CD4-positive, alpha-beta T cell (primary cell): Measurements from ENCODE around the gene COA7. TPM values are rescaled to one million over a fixed set of nuclear protein-coding genes. Genes with fewer than 3 reads are reported as not detected.
A peak's percentile ranks its signal among the peaks of the same experiment; 100 is the strongest.

Source experiments
- ATAC-seq: fragments of 200-7000 bp; cut with Tn5 transposase; one replicate; pipeline ENCODE4 v1.10.0; 2022; ENCODE audit warnings: mild to moderate bottlenecking; ENCODE audit not compliant: poor library complexity
- CTCF ChIA-PET: fragments of 350-600 bp; sonication (Branson Sonifier 250); formaldehyde crosslinking; loops from one replicate; lab custom pipeline; 2021; ENCODE audit warnings: antibody characterized with exemption, inconsistent platforms; lab: Charles Lee
- POLR2A ChIA-PET: fragments of 350-600 bp; sonication (Branson Sonifier 250); formaldehyde crosslinking; loops from one replicate; lab custom pipeline; 2021; ENCODE audit warnings: antibody characterized with exemption, inconsistent platforms; lab: Charles Lee
- DNase-seq, 14 experiments: peaks; one replicate each; pipeline ENCODE4 v3.0.0-alpha.2; 2013 to 2020; ENCODE audit warnings: mixed read lengths in 2 of 14
- H3K27ac ChIP-seq, 2 donors: one replicate each; pipeline versions ENCODE4 v1.5.1 to v1.7.0; 2013; ENCODE audit warnings: low read length in 2 of 2, low read depth in 1 of 2, mild to moderate bottlenecking in 1 of 2
- H3K27me3 ChIP-seq, 2 experiments: 1 replicate in 1 of 2; 2 replicates in 1 of 2; pipeline versions ENCODE4 v1.6.1 to v1.7.0; 2013; ENCODE audit warnings: low read length in 2 of 2, control low read depth in 1 of 2, mild to moderate bottlenecking in 1 of 2, moderate library complexity in 1 of 2; ENCODE audit not compliant: insufficient read depth in 2 of 2, control insufficient read depth in 1 of 2
- H3K36me3 ChIP-seq: one replicate; pipeline ENCODE4 v1.6.1; 2013; ENCODE audit warnings: low read length, control low read depth; ENCODE audit not compliant: insufficient read depth
- H3K4me1 ChIP-seq: one replicate; pipeline ENCODE4 v1.6.1; 2013; ENCODE audit warnings: low read length, control low read depth; ENCODE audit not compliant: insufficient read depth
- H3K4me3 ChIP-seq: one replicate; pipeline ENCODE4 v1.5.1; 2013; ENCODE audit warnings: mild to moderate bottlenecking, low read length, moderate library complexity
- H3K9me3 ChIP-seq, 2 experiments: 1 replicate in 1 of 2; 2 replicates in 1 of 2; pipeline versions ENCODE4 v1.6.1 to v1.7.0; 2013; ENCODE audit warnings: low read length in 2 of 2, mild to moderate bottlenecking in 2 of 2, control low read depth in 1 of 2, moderate library complexity in 1 of 2; ENCODE audit not compliant: control insufficient read depth in 1 of 2, insufficient read depth in 1 of 2
- H3K27ac Mint-ChIP-seq: one replicate; pipeline ENCODE4 v1.8.0; 2020; ENCODE audit warnings: mixed read lengths
- H3K27me3 Mint-ChIP-seq: one replicate; pipeline ENCODE4 v1.8.0; 2021; ENCODE audit warnings: mixed read lengths
- H3K36me3 Mint-ChIP-seq: one replicate; pipeline ENCODE4 v1.8.0; 2021; ENCODE audit warnings: low read depth, mixed read lengths
- H3K4me1 Mint-ChIP-seq: one replicate; pipeline ENCODE4 v1.8.0; 2021; ENCODE audit warnings: low read depth, mixed read lengths
- H3K4me3 Mint-ChIP-seq: one replicate; pipeline ENCODE4 v1.8.0; 2020; ENCODE audit warnings: mild to moderate bottlenecking, mixed read lengths
- H3K9me3 Mint-ChIP-seq: one replicate; pipeline ENCODE4 v1.8.0; 2020; ENCODE audit warnings: mixed read lengths
- intact Hi-C, 2 experiments: fragments of 100-400 bp; cut with DNase I in 1 of 2; cut with micrococcal nuclease in 1 of 2; formaldehyde crosslinking; loops; one replicate each; pipeline versions ENCODE4 v1.15.1 to v1.9.0; 2023 to 2025; cut with DNase I, micrococcal nuclease
- total RNA-seq, 174 experiments: library from RNA in 2 of 174; stranded (reverse) in 2 of 174; gene quantifications; one replicate each; pipeline ENCODE4 v1.2.3 and lab custom pipeline; 2021 to 2026
- TF ChIP-seq, protein P1 (sequence below): fragments of 200-600 bp; IDR thresholded peaks from one replicate; pipeline ENCODE4 v1.8.0; 2022; ENCODE audit warnings: antibody characterized with exemption, mild to moderate bottlenecking

COA7 gene
- total RNA-seq, 2 experiments from 2014 or later: 0.99 to 1.1 TPM

DNA sequence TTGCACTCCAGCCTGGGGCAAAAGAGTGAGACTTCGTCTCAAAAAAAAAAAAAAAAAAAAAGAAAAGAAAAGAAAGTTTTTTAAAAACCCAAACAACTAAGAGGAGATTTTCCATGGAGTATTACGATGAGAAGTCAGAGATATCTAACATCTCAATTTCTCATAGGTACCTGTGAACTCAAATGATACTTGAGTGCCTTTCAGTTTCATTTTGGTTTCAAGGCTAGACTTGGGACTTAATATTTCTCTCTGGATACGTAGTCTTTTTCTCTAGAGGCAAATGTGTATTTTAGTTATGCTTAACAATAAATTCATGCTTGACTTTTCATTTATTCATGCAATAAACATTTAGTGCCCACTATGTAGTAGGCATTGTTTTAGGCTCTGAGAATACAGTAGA lies 43.1 kb upstream of the COA7 start:
- no peaks in the 10 kb centered on the region for H3K36me3 ChIP-seq
- Mint-ChIP-seq H3K9me3 (no peaks in the 10 kb centered on the region), H3K27ac (no peak overlapping the region), H3K36me3 (peaks cover 3% of the 10 kb centered on the region), H3K27me3 (no peaks in the 10 kb centered on the region), H3K4me3 (no peak overlapping the region), H3K4me1 (peaks cover 44% of the 10 kb centered on the region)
- ChIA-PET CTCF (interaction anchor here (1.3 kb wide), 1 partner anchor 18 kb away, joined by 5 read pairs; no protein-coding TSS in a partner anchor), POLR2A (no interaction called here)
- DNase-seq: peak in 1 of 14 experiments; percentile 5
- H3K27me3 ChIP-seq: no peaks in the 10 kb centered on the region
- peaks cover 2% of the 10 kb centered on the region for H3K4me1 ChIP-seq
- TF ChIP-seq, protein P1, sequence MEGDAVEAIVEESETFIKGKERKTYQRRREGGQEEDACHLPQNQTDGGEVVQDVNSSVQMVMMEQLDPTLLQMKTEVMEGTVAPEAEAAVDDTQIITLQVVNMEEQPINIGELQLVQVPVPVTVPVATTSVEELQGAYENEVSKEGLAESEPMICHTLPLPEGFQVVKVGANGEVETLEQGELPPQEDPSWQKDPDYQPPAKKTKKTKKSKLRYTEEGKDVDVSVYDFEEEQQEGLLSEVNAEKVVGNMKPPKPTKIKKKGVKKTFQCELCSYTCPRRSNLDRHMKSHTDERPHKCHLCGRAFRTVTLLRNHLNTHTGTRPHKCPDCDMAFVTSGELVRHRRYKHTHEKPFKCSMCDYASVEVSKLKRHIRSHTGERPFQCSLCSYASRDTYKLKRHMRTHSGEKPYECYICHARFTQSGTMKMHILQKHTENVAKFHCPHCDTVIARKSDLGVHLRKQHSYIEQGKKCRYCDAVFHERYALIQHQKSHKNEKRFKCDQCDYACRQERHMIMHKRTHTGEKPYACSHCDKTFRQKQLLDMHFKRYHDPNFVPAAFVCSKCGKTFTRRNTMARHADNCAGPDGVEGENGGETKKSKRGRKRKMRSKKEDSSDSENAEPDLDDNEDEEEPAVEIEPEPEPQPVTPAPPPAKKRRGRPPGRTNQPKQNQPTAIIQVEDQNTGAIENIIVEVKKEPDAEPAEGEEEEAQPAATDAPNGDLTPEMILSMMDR: no peak
- H3K27ac ChIP-seq: no peak overlapping the region
- peaks cover 0 to 5% of the 10 kb centered on the region in 2 experiments for H3K9me3 ChIP-seq
- ATAC-seq: no peak
- intact Hi-C loops: no loop called here
- H3K4me3 ChIP-seq: no peak overlapping the region

DNA sequence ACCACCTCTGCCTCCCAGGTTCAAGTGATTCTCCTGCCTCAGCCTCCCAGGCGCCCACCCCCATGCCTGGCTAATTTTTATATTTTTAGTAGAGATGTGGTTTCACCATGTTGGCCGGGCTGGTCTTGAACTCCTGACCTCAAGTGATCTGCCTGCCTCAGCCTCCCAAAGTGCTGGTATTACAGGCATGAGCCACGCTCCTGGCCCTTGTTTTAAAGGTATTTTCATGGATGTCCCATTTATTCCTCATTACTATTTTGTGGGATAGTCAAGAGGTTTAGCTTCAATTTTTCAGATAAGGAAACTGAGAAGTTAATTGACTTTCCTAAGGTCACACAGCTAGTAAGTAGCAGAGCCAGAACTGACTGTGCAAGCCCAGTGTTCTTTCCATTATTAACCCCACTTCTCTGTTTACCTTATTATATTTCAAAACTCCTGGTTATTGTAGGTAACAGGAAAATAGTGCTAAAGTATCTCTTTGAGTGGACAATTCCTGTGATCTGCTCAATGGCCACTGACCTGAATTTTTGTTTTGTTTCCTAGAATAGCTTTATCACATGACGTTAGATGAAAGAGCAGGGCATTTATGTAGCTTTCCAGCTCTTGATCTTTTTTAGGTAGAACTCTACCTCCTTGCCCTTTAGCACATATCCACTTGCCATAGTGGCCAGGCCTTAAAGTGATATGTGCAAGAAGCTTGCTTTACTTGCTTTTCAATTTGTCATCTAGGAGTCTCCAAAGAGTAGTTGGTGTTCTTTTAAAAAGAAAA lies 41.7 kb upstream of the COA7 start:
- TF ChIP-seq, protein P1: no peak
- Histone ChIP-seq H3K27me3 (no peaks in the 10 kb centered on the region), H3K9me3 (peaks cover 0 to 5% of the 10 kb centered on the region in 2 experiments), H3K4me3 (no peak overlapping the region), H3K36me3 (no peaks in the 10 kb centered on the region), H3K27ac (no peak overlapping the region), H3K4me1 (peaks cover 2% of the 10 kb centered on the region)
- no peak overlapping the region for H3K4me3 Mint-ChIP-seq
- no peaks in the 10 kb centered on the region for H3K27me3 Mint-ChIP-seq
- H3K36me3 Mint-ChIP-seq: peaks cover 3% of the 10 kb centered on the region
- intact Hi-C loops: no loop called here
- ChIA-PET CTCF (interaction anchor here (0.6 to 1.3 kb wide), 3 partner anchors 11 to 45 kb away, joined by 3 to 5 read pairs (median 3); no protein-coding TSS in a partner anchor), POLR2A (interaction anchor here (1.0 to 3.3 kb wide), 2 partner anchors 13 to 37 kb away, joined by 4 to 15 read pairs; partner anchors contain the start of gene ZYG11B)
- peaks cover 43% of the 10 kb centered on the region for H3K4me1 Mint-ChIP-seq
- DNase-seq (no peak), ATAC-seq (no peak)
- H3K9me3 Mint-ChIP-seq: no peaks in the 10 kb centered on the region
- no peak overlapping the region for H3K27ac Mint-ChIP-seq

DNA sequence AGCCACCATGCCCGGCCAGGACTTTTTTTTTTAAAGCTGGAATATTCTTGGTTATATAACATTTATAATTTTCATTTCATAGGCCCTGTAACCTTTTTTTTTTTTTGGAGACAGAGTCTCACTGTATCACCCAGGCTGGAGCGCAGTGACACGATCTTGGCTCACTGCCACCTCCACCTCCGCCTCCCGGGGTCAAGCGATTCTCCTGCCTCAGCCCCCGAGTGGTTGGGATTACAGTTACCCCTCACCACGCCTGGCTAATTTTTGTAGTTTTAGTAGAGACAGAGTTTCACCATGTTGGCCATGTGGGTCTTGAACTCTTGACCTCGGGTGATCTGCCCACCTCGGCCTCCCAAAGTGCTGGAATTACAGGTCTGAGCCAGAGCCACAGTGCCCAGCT lies 40.7 kb upstream of the COA7 start:
- Histone ChIP-seq H3K9me3 (peaks cover 0 to 5% of the 10 kb centered on the region in 2 experiments), H3K27ac (no peak overlapping the region), H3K4me3 (no peak overlapping the region), H3K4me1 (peaks cover 2% of the 10 kb centered on the region), H3K36me3 (no peaks in the 10 kb centered on the region), H3K27me3 (no peaks in the 10 kb centered on the region)
- H3K4me1 Mint-ChIP-seq: peaks cover 42% of the 10 kb centered on the region
- no peak overlapping the region for H3K27ac Mint-ChIP-seq
- CTCF ChIA-PET: no interaction called here
- intact Hi-C loops: no loop called here
- POLR2A ChIA-PET: interaction anchor here (3.3 kb wide), 1 partner anchor 12 kb away, joined by 15 read pairs; the partner anchor contains the start of gene ZYG11B
- ATAC-seq: no peak
- H3K27me3 Mint-ChIP-seq: no peaks in the 10 kb centered on the region
- H3K9me3 Mint-ChIP-seq: no peaks in the 10 kb centered on the region
- peaks cover 3% of the 10 kb centered on the region for H3K36me3 Mint-ChIP-seq
- TF ChIP-seq, protein P1: no peak
- no peak for DNase-seq
- H3K4me3 Mint-ChIP-seq: no peak overlapping the region
